Measurements from ENCODE around the gene CAB39L.
A peak's percentile ranks its signal among the peaks of the same experiment; 100 is the strongest.
"Not testable (repeated sequence)": the region's sequence is repeated elsewhere in the genome, so short reads cannot be mapped to it uniquely, and the experiment has no call there.

Gene CAB39L

DNA sequence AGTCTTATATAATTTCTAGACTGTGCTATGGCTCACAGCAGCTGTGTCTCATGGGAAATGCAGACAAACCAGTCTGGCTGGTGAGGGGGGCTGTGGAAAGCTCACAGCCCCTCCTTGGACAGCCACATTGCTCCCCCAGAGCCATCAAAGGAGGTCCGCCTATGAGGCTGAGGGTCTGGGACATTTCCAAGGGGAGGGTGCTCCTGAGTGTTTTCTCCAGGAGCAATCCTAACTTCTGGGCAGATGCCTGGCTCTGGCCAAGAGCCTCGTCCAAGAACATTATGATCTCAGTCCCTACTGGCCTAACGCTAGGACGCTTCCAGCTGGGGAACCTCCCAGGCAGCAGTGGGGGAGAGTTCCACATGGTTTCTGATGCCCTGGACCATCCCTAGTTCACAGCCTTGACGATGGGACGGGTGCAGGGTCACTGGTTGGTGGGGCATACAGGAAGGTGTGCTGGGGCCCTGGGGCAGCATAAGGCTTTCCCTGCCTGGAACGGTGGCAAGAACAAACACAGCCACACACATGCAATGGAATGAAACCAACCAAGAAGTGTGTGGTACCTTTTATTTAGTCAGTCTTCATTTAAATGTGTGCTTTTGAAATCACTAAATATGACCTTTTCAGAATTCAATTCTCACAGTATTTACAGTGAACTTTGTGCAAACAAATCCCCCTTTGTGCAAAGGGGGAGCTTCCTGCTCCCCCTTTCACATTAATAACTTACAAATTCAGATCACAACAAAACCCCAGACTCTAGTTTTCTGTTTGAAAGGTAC lies 135.6 kb downstream of the CAB39L start:
- DNase-seq (ENCODE audit: low read depth): no peak

DNA sequence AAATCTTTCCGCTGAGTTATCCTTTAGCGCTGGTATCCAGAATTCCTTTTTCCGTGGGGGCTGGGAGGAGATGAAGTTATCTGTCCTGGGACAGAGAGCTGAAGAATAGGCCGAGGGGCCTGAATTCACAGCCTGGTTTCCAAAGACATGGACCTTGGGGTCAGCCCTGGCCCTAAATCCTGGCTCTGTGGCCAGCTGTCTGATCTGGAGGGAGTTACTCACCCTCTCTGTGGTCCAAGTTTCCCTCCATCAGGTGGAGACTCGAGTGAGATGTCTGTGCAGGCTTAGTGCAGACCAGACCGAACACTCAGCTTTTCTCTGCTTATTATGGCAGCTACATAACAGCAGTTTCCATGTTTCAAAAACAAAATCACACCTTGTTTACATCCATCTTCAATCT lies 136.5 kb downstream of the CAB39L start:
- DNase-seq (ENCODE audit: low read depth): no peak

GRCh38 chr13:49305792-49306425 lies 138.0 kb downstream of the CAB39L start:
- DNase-seq (ENCODE audit: low read depth): no peak

DNA sequence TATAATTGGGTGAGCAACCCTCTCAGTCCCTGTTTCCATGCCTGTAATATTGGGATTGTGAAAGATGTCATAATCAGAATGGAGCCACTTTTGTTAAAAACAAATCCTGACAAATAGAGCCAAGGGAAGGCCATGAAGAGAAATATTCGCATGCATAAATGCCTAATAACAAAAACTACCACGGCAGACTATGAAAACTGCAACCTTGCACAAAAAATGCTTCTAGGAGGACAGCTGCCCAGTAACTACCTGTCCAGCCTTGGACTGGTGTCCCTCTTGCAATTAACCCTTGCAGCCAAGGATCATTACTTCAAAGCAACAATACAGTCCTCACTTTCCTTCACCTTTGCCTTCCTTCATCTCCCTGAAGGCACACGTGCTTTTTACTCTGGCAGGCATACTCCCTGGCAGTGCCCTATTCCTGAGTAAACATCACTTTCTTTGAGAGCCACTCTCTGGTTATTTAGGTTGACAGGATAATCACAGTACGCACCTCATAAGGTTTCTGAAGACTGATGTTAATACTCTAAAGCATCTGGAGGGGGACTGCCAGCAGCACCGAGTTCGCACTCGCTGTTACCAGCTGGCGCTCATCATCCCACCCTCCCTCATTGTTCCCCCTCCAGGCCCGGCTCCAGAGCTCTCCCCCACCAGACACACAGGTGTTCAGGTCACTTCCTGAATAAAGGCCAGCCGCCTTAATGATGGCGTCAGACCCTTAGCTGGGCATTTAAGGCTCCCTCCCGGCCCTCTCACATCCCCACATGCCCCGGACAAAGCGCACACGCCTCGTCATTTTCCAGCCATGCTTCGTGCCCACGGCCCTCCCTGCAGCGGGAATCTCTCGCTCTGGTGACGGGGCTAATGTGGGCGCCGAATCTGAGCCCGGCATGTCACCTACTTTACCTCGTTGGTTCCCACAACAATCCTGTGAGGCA lies 138.8 kb downstream of the CAB39L start:
- no peak for DNase-seq (ENCODE audit: low read depth)

DNA sequence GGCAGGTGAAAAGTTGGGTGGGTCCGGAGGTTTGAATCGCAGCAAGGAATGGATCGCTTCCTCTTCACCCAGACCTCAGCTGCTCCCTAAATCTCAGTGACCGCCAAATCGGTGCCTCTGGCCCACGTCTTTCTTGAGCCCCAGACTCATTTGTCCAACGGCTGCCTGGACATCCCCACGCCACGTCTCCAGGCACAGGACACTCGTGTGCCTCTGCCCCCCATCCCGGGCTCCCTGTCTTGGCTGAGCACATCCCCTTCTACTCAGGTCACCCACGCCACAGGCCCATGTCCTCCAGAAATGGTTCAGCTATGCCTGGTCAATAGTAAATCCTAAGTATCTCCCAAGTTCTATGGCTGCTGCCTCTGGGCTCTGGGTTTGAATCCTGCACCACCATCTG lies 139.5 kb downstream of the CAB39L start:
- no peak for DNase-seq (ENCODE audit: low read depth)

GRCh38 chr13:49303533-49304252 lies 140.2 kb downstream of the CAB39L start:
- DNase-seq (ENCODE audit: low read depth): no peak

- no peak for DNase-seq (ENCODE audit: low read depth)
Observed at GRCh38 chr13:49302817-49303216, 141.0 kb downstream of the CAB39L start.

DNA sequence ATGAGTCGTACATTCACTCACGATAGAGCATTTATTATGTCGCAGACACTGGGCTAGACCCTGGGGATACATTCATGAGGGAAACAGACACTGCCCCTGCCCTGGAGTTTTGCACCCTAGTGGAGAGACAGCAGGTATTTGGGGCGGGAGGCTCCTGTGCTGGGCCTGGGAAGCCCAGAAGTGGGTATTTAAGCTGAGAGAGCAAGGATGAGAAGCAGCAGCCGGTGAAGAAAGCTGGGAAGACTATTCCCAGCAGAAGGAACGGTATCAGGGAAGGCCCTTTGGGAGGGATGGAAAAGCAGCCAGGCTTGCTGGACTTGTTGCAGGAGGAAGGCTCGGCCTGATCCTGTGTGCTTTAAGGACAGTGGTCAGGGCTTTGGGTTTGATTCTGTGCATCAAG lies 141.6 kb downstream of the CAB39L start:
- DNase-seq (ENCODE audit: low read depth): no peak

GRCh38 chr13:49300739-49301589 lies 142.9 kb downstream of the CAB39L start:
- DNase-seq (ENCODE audit: low read depth): peak; percentile 55

GRCh38 chr13:49300276-49300675 lies 143.6 kb downstream of the CAB39L start:
- no peak for DNase-seq (ENCODE audit: low read depth)

- DNase-seq (ENCODE audit: low read depth): no peak
Observed at GRCh38 chr13:49298903-49299605, 144.8 kb downstream of the CAB39L start.

GRCh38 chr13:49298416-49298815 lies 145.4 kb downstream of the CAB39L start:
- DNase-seq (ENCODE audit: low read depth): no peak

DNA sequence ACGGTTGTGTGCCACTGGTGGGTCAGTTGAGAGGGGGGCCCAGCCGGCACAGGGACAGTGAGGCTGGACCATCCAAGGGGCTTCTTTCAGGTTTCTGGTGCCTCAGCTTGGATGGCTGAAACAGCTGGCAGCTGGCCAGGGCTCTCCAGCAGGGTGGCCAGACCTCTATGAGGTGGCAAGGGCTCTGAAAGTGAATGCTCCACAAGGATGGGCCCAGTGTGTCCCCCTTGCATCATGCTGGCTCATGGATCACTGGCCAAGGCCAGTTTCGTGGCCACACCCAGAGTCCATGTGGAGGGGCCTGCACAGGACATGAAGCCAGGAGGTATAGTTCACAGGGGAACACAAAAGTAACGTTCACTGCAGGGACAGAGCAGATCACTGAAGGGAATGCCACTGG lies 146.5 kb downstream of the CAB39L start:
- DNase-seq (ENCODE audit: low read depth): no peak

GRCh38 chr13:49296659-49297058 lies 147.2 kb downstream of the CAB39L start:
- DNase-seq (ENCODE audit: low read depth): no peak

DNA sequence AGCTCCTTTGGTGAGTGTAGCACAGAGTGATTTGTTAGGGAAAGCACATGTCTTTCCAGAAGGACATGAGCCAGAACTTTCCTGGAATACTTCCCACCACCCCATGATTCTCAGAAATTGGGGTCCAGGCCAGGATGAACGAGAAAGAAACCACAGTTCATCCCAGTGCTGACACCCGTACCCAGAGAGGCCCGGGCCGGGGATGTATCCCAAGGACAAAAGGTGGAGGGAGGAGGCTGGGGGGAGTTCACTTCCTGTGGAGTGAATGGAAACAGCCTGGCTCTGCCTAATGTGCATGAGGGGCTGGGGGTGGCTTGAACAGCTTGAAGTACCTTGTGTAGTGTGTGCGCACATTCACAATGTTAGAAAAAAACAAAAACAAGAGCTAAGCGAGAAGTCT lies 148.6 kb downstream of the CAB39L start:
- DNase-seq (ENCODE audit: low read depth): no peak

DNA sequence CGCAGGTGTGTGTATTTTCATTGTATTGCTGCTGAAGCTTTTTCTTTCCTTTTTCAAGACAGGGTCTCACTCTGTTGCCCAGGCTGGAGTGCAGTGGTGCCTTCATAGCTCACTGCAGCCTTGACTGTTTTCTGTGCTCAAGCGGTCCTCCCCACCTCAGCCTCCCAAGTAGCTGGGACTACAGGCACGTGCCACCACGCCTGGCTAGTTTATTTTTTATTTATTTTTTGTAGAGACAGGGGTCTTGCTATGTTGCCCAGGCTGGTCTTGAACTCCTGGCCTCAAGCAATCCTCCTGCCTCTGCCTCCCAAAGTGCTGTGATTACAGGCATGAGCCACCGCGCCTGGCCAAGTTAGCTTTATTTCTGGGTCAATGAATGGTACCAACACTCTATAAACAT lies 149.1 kb downstream of the CAB39L start:
- DNase-seq (ENCODE audit: low read depth): not testable (repeated sequence)

DNA sequence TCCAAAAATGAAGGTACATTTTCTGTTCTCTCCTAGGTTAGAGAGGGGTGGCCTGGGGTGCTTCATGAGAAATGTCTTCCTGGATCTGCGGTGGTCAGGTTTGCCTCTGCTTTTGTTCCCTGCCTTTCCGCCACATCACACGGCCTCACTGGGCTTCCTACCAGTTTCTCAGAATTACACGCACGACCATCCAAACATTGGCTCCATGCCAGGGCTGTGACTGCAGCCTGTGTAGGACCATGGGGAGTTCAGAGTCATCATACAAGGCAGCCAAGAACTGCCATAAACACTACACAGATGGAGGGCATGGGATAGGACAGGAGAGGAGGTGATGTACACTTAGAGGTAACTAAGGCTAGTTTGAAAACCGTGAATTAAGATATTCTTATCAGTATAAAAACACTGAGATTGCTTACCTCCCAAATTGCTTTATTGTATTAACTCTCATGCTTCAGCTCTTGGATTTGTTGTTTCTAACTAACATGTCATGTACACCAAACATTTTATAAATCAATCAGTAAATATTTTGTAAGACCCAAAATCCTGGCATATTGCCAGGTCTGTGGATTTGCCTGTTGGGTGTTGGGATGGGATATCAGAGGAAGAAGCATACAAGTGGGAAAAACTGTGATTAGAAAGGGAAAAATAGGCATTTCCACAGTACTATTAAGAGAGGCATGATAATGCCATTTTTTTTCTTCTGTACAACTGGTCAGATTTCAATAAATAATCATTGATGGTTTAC lies 150.9 kb downstream of the CAB39L start:
- DNase-seq (ENCODE audit: low read depth): peak; percentile 80

DNA sequence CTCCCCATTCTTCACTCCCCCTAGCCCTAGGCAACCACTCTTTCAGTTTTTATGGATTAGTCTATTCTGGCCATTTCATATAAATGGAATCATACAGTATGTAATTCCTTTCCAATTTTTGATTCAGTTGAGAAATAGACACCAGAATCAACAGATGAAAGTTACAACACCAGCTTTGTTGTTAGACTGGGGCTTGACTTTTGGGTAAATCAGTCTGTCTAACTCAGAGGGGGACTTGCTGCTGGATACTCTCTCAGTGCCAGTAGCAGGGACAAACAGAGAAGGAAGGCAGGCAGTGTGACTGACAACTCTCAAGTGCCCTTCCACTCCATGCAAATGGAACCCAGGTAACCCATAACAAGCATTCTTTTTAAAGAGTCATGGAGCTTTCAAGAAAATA lies 155.4 kb downstream of the CAB39L start:
- DNase-seq (ENCODE audit: low read depth): no peak

DNA sequence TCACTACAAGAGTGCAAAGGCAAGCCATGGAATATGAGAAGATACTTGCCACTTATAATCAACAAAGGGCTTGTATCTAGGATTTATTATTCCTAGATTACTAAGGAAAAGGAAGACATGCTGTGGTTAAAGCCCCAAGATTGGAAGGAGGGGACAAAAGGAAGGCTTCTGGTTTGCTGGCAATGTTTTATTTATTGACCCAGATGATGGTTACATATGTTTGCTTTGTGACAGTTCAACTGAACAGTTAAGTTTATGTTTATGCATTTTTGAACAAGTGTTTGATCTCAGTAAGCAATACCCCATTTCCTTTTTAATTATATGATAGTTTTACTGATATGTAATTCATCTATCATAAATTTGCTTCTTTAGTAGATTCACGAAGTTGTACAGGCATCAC lies 155.9 kb downstream of the CAB39L start:
- DNase-seq (ENCODE audit: low read depth): no peak

- DNase-seq (ENCODE audit: low read depth): no peak
Observed at GRCh38 chr13:49279885-49280284, 164.0 kb downstream of the CAB39L start.
